ENCODE results near the gene DEFB127. TPM values are rescaled to one million over a fixed set of nuclear protein-coding genes. Genes with fewer than 3 reads are reported as not detected.

The DEFB127 gene, protein sequence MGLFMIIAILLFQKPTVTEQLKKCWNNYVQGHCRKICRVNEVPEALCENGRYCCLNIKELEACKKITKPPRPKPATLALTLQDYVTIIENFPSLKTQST
- not detected in 2 replicates for total RNA-seq
- total RNA-seq (2013): not detected
- polyA plus RNA-seq: not detected in 2 replicates
- not detected in 2 replicates for polyA minus RNA-seq

DNA sequence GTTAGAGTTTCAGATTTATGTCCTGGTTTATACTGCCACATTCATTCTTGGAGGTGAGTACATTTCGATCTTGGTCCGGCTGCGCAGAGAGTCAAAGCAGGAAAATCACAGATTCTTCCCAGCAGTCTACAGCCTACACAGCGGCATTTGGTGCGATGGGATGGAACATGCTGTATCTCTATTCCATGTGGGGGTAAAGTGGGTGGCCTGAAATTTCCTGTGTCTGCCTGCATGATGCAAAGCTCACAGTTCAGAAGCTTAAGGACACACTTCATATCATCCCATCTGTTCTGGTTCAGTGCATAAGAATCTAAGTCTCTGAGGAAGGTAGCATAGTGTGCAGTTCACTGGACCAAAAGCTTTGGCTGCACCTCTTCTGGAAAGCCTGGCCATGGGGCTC lies at the start of gene DEFB127:
DEFB127 (plus strand) TSS at position 301 of the 400 bp plus-strand sequence; CDS start at position 392, 91 bp downstream.
- Histone ChIP-seq H3K9me3 (ENCODE audit: control extremely low read depth in 1 of 3, control insufficient read depth in 2 of 3, insufficient read depth in 1 of 3, low read length in 2 of 3) (no peaks in the 10 kb centered on the region), H3K79me2 (ENCODE audit: control insufficient read depth, insufficient read depth, low read length) (no peaks in the 10 kb centered on the region), H3K4me2 (replicated peaks; ENCODE audit: low read depth, low read length, poor library complexity, severe bottlenecking) (no peak within 1 kb of the TSS), H4K20me1 (ENCODE audit: control insufficient read depth, insufficient read depth, low read length, poor library complexity, severe bottlenecking) (no peaks in the 10 kb centered on the region), H3K36me3 (replicated peaks in 1 of 2; ENCODE audit: control extremely low read depth in 1 of 2, control insufficient read depth in 1 of 2, extremely low read depth in 1 of 2, insufficient read depth in 2 of 2, low read length in 1 of 2) (no peaks in the 10 kb centered on the region), H3K4me3 (ENCODE audit: control extremely low read depth in 1 of 5, extremely low read depth in 1 of 5, insufficient read depth in 1 of 5, low read depth in 2 of 5, low read length in 4 of 5) (no peak within 1 kb of the TSS), H3K27me3 (replicated peaks in 1 of 4; ENCODE audit: control extremely low read depth in 1 of 4, control insufficient read depth in 3 of 4, insufficient read depth in 4 of 4, low read length in 3 of 4) (peaks cover 0 to 8% (median 3%) of the 10 kb centered on the region in 4 experiments), H2AFZ (ENCODE audit: insufficient read depth, low read depth, low read length, poor library complexity, severe bottlenecking) (no peak within 1 kb of the TSS), H3K27ac (ENCODE audit: low read length in 2 of 2) (no peak within 1 kb of the TSS), H3K9ac (ENCODE audit: low read length) (no peak within 1 kb of the TSS), H3K4me1 (ENCODE audit: control insufficient read depth in 2 of 2, insufficient read depth in 2 of 2, low read length in 2 of 2) (no peaks in the 10 kb centered on the region)
- DNase-seq: no peak
- no peak within 1 kb of the TSS for H3K27ac Mint-ChIP-seq
- ChIA-PET POLR2A (no interaction called here), CTCF (no interaction called here)
- intact Hi-C loops (cut with micrococcal nuclease): no loop called here
- peaks cover 34% of the 10 kb centered on the region for H3K27me3 Mint-ChIP-seq
- TF ChIP-seq, protein P1, sequence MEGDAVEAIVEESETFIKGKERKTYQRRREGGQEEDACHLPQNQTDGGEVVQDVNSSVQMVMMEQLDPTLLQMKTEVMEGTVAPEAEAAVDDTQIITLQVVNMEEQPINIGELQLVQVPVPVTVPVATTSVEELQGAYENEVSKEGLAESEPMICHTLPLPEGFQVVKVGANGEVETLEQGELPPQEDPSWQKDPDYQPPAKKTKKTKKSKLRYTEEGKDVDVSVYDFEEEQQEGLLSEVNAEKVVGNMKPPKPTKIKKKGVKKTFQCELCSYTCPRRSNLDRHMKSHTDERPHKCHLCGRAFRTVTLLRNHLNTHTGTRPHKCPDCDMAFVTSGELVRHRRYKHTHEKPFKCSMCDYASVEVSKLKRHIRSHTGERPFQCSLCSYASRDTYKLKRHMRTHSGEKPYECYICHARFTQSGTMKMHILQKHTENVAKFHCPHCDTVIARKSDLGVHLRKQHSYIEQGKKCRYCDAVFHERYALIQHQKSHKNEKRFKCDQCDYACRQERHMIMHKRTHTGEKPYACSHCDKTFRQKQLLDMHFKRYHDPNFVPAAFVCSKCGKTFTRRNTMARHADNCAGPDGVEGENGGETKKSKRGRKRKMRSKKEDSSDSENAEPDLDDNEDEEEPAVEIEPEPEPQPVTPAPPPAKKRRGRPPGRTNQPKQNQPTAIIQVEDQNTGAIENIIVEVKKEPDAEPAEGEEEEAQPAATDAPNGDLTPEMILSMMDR (IDR thresholded peaks at IDR 0.05): no peak
- no peak for TF ChIP-seq EZH2 (IDR thresholded peaks at IDR 0.05; ENCODE audit: borderline replicate concordance, insufficient read depth, low read depth, low read length, poor library complexity, severe bottlenecking)
- no peaks in the 10 kb centered on the region for H3K9me3 Mint-ChIP-seq (ENCODE audit: insufficient read depth)
- no peak for ATAC-seq (ENCODE audit: low read depth)
- no peak within 1 kb of the TSS for H3K4me3 Mint-ChIP-seq
- 88% methylated on average over 2 of the region's 5 CpGs for WGBS (ENCODE audit: insufficient coverage)
- H3K4me1 Mint-ChIP-seq: no peaks in the 10 kb centered on the region

DNA sequence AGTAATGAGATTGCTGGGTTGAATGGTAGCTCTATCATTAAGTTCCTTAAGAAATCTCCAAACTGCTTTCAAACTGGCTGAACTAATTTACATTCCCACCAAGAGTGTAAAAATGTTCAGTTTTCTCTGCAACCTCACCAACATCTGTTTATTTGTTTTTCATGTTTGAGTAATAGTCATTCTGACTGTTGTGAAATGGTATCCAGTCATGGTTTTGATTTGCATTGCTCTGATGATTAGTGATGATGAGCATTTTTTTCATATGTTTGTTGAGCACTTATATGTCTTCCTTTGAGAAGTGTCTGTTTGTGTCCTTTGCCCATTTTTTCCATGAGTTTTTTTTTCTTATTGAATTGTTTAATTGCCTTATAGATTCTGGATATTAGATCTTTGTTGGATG lies 44.9 kb upstream of the DEFB127 start:
- Histone ChIP-seq H3K36me3 (replicated peaks in 1 of 2; ENCODE audit: control extremely low read depth in 1 of 2, control insufficient read depth in 1 of 2, extremely low read depth in 1 of 2, insufficient read depth in 2 of 2, low read length in 1 of 2) (no peaks in the 10 kb centered on the region), H4K20me1 (ENCODE audit: control insufficient read depth, insufficient read depth, low read length, poor library complexity, severe bottlenecking) (no peaks in the 10 kb centered on the region), H3K27ac (ENCODE audit: low read length in 2 of 2) (no peak overlapping the region), H2AFZ (ENCODE audit: insufficient read depth, low read depth, low read length, poor library complexity, severe bottlenecking) (no peak overlapping the region), H3K4me2 (replicated peaks; ENCODE audit: low read depth, low read length, poor library complexity, severe bottlenecking) (no peak overlapping the region), H3K4me1 (ENCODE audit: control insufficient read depth in 2 of 2, insufficient read depth in 2 of 2, low read length in 2 of 2) (no peaks in the 10 kb centered on the region), H3K4me3 (ENCODE audit: control extremely low read depth in 1 of 5, extremely low read depth in 1 of 5, insufficient read depth in 1 of 5, low read depth in 2 of 5, low read length in 4 of 5) (no peak overlapping the region), H3K9ac (ENCODE audit: low read length) (no peak overlapping the region), H3K9me3 (ENCODE audit: control extremely low read depth in 1 of 3, control insufficient read depth in 2 of 3, insufficient read depth in 1 of 3, low read length in 2 of 3) (peaks cover 0 to 13% (median 1%) of the 10 kb centered on the region in 3 donors), H3K27me3 (replicated peaks in 1 of 4; ENCODE audit: control extremely low read depth in 1 of 4, control insufficient read depth in 3 of 4, insufficient read depth in 4 of 4, low read length in 3 of 4) (peaks cover 0 to 20% (median 5%) of the 10 kb centered on the region in 4 experiments), H3K79me2 (ENCODE audit: control insufficient read depth, insufficient read depth, low read length) (no peaks in the 10 kb centered on the region)
- Mint-ChIP-seq H3K27me3 (peaks cover 35% of the 10 kb centered on the region), H3K9me3 (ENCODE audit: insufficient read depth) (peaks cover 4% of the 10 kb centered on the region), H3K4me1 (no peaks in the 10 kb centered on the region), H3K27ac (no peak overlapping the region), H3K4me3 (no peak overlapping the region)
- ATAC-seq (ENCODE audit: low read depth): no peak
- no peak for DNase-seq
- POLR2A ChIA-PET: no interaction called here
- intact Hi-C loops (cut with micrococcal nuclease): no loop called here
- no peak for TF ChIP-seq EZH2 (IDR thresholded peaks at IDR 0.05; ENCODE audit: borderline replicate concordance, insufficient read depth, low read depth, low read length, poor library complexity, severe bottlenecking)
- TF ChIP-seq, protein P1 (IDR thresholded peaks at IDR 0.05): no peak
- CTCF ChIA-PET: no interaction called here
